Hippocampal formation (tissue), 2 donors: Measurements from ENCODE around the gene TIPARP.

Source experiments
- DNase-seq, 2 donors: peaks; one replicate each; lab custom pipeline; 2025; lab: John Stamatoyannopoulos, UW

Gene TIPARP, protein sequence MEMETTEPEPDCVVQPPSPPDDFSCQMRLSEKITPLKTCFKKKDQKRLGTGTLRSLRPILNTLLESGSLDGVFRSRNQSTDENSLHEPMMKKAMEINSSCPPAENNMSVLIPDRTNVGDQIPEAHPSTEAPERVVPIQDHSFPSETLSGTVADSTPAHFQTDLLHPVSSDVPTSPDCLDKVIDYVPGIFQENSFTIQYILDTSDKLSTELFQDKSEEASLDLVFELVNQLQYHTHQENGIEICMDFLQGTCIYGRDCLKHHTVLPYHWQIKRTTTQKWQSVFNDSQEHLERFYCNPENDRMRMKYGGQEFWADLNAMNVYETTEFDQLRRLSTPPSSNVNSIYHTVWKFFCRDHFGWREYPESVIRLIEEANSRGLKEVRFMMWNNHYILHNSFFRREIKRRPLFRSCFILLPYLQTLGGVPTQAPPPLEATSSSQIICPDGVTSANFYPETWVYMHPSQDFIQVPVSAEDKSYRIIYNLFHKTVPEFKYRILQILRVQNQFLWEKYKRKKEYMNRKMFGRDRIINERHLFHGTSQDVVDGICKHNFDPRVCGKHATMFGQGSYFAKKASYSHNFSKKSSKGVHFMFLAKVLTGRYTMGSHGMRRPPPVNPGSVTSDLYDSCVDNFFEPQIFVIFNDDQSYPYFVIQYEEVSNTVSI

DNA sequence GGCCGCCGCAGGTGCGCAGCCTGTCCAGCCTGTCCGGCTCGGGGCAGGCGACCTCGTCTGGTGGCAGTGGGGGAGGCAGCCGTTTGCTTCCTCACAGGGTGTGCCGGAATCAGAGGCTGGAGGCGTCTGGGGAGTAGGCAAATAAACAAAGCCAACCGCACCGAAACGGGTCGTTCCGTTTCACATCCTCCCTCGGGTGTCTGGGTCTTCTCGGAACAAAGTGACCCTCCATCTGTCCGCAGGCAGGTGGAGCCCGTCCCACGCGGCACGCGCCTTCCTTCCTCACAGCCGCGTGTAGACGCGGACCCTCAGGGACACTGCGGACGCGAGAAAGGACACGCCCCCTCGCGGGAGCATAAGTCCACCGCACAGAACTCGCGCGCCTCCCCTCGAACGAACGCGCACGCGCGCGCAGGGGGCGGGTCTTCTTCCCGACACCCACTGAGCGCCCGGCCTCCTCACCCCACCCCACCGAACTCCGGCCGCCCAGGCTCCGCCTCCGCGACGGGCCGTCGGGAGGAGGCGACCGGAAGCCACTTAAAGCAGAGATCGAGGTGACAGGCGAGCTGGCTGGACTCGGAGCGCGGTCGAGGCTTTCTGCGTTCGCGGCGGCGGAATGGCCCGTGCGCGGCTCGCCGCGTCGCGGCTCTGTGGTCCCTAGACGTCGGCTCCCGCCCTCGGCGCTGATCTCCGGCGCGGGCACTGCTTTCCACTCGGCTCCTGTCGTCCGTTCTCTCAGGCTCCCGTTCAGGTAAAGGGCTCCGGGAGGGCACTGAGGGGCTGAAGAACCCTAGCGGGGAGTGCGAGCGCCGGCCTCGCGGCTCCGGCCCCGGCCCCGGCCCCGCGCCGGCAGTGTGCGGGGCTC is at the start of gene TIPARP:
Gene TIPARP (plus strand): TSS at position 545 of the 865 bp plus-strand sequence. CDS start 3,108 bp downstream, outside the sequence.
- peak; percentile 99 for DNase-seq

DNA sequence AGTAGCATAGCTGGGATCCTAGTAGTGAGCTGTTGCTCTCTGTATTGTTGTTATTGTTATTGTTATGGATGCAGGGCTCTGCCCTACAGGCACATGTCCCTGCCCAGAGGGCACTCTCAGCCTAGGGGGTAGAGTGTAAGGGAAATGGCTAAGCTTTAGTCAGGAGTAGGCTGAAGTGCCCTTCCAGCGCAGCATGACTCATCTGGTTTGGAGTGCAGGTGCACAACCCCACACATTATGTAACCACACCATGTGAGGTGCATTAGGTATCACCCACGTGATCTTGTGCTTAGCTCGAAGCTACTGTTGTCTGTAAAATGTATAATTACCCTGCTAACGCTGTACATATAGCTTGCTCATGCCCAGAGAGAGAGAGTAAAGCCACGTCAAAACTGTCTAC is 48.3 kb upstream of the TIPARP start:
- DNase-seq: no peak

DNA sequence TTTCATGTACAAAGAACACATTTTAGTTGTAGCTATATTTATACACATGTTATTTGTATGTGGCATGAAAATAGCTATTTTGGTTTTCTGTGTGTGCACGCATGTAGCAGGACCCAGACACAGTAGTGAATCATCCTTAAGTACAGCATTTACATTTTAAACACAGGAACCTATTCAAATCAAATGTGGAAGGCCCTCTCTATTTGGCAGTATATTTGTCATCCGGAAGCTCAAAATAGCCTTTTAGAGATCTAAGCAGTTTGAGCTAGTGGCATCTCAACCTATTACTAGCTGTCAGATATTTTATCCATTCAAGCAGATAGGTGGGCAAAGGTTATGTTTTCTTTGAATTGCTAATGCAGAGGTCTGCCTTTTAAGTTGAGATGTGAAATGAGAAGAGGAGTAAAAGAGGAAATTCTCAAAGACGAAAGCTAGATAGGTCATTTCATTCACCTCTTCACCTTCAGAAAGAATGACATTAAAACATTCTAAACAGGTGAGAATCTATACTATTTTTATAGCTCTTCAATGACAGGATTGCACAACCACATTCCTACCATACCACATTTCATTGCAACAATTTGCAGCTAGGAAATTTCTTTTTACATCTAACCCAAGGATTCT is 46.3 kb upstream of the TIPARP start:
- no peak for DNase-seq

DNA sequence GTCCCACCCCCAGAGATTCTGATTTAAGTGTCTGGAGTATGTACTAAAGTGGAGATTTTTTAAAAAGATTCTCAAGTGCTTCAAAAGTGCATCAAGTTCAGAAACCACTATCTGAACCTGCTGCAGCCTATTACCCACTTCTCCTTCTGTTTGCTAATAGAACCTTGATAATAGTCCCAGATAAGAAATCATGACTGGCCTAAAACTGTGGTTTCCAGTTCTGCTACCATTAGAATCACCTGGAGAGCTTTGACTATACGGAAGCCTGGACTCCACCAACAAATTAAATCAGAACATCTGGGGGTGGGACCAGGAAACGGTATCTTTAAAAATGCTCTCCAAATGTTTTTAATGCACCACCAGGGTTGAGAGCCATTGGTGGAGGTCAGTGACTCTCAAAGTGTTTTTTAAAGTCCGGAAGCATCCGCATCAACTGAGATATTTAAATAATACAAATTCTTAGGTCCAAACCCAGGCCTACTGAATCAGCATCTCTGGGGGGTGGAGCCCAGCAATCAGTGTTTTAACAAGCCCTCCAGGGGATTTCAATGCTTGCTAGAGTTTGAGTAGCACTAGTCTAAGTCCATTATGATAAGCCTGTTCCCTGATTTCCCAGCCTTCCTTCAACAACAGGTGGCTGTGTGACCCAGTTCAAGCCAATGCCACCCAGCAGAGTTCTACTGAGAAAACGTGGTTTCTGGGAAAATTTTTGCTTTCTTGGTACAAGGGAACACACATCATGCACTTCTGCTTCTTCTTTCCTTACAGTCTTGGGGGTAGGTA is 45.4 kb upstream of the TIPARP start:
- no peak for DNase-seq

DNA sequence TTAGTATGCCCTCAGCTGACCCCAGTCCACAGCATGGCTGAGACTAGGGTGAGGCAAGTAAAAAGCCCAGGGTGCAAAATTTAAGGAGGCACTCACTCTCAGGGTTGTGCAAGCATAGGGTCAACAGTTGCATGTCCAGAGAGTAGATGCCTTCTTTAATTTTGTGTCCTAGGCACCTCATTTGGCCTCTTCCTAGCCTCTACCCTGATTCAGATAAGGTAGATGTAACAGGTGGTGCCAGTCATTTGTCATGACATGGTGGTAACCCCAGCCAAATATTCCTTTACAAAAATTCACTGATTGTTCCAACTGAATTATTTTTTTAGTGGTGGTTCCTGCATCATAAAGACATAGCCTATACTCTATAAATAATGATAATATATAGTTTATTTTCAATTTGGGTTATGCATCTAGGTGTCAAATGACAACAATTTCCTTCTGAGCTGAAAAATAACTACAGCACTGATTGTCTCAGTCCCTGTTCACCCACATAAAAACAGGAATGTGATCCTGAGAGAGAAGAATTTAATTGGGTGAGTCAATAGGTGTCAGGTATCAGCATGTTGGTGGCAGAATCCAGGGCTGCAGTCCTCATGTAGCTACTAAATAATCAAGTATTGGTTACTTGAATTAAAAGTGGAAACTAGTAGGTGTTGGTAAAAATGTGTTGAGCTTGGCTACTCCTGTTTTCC is 44.2 kb upstream of the TIPARP start:
- DNase-seq: no peak

DNA sequence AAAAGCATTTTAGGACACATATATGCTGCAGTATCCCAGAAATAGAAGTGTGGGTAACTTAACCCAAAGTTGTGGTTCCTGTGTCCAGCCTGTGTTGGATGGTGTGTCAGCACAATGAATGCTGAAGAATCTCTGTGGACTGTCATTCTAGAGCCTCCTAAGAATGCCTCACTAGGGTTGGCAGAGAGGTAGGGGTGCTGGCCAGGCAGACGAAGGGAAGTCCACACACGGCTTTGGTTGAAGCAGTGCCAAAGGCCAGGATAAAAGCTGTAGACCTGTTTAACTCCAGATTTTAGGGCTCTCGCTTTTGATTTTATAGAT is 43.7 kb upstream of the TIPARP start:
- DNase-seq: no peak

DNA sequence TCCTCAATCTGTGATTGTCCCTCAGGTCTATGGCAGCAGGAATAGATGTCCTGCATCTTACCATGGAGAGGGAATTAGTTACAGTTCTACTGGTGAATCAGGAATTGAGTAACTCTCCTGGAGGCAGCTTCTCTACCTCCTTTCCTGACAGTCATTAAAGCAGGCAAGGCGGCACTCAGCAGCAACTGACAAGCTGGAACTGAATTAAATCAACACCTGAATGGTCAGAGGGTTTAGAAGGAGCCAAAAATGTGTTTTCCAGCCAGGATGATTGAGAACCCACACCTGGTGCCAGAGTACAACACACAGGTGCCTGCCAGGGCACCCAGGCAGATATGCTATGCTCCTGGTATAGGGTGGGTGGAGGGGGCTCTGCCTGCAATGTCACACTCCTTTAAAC is 43.1 kb upstream of the TIPARP start:
- no peak for DNase-seq

DNA sequence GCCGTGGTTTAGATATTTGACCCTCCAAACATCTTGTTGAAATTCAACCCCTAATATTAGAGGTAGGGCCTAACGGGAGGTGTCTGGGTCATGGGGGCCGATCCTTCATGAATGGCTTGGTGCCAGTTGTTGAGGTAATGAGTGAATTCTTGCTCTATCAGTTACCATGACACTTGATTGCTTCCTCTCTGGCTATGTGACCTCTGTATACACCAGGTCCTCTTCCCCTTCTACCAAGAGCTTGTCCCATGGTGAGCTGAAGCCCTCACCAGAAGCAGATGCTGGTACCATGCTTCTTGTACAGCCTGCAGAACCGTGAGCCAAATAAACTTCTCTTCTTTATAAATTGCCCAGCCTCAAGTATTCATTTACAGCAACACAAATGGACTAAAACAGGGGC is 41.8 kb upstream of the TIPARP start:
- DNase-seq: no peak

DNA sequence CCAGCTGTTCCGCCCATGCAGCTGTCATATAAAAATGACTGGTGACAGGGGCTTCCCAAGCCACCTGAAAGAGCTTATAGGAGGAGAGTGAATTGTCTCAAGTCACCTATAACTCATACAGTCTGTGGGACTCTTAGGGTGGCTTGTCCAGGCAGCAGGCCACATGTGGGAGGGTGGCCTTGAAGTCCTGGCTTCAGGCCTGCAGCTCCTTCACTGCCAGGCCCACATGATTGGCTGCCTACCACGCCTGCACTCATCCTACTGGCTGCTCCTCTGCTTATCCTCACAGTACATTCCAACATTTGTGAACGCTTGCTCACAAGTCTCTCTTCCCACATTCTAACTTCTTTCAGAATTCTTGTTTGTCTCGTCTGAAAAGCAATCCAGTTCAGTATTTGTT is 41.1 kb upstream of the TIPARP start:
- no peak for DNase-seq

DNA sequence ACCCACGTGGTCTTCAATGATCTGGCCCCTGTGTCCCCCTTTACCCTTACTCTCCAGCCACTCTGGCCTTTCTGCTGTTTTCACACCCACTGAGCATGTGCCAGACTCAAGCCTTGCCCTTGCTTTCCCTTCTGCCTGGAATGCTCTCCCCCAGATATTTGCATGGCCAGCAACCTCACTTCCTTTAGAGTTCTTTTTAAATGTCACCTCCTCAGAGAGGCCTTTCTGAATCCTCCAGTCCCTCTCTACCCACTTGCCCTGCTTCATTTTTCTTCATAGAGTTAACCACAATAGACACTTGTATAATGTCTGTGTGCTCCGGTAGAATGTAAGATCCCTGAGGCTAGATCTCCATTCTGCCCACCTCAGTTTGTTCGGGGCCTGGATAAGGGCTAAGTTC is 39.4 kb upstream of the TIPARP start:
- DNase-seq: no peak

DNA sequence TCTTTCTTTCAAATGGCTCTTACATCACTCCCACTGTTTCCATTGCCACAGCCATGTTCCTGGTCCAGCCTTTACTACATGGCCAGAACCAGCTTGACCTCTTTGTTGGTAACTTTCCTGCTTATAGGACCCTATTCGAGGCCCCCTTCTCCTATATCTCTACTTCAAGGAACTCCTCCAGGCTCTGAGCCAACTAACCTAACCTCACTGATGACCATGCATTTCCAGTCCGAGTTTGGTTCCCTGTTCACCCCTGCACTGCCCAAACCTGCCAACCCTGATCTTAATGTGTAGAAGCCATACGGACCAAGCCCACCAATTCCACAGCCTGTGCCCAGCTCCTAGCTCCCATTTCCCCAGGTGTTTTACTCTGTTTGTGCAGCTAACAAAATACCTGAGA is 38.4 kb upstream of the TIPARP start:
- no peak for DNase-seq

DNA sequence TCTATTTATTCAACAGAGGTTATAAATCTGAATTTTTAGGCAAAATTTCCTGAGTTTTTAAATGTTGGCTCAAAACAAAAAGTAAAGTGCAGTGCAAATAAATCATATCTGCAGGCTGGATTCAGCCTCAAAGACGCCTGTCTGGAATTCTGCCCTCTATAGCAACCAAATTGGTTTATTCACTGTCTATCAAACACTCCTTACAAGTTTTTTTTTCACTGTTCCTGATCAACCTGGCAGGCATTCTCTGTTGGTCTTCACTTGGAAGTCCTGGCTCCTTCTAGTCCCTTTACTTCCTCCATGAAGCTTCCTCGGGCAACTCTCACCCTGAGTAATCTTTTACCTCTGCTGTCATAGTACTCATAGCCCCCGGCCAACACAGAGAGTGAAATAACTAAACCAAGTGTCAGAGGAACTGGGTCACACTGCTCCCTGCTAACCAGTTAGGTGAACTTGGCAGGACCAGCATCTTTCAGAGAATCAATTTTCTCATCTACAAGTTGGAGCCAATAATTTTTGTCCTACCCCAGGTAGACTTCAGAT is 36.8 kb upstream of the TIPARP start:
- DNase-seq: no peak

DNA sequence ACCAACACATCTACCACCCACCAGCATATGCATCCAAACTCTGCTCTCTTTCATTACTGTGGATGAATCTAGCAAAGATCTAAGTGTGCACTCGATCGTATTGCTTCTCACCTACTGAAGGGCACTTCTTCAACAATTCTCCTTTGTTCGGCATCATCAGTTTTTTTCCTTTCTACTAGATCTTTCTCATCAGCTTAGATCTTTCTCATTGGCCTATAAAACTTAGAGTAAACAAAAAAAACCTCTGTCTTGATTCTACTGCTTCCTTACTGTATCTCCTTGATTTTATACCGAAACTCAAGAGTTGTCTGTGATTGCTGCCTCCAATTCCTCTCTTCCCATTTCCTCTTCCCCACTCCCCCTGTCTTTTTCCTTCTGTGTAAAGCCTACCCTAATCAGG is 36.1 kb upstream of the TIPARP start:
- no peak for DNase-seq

DNA sequence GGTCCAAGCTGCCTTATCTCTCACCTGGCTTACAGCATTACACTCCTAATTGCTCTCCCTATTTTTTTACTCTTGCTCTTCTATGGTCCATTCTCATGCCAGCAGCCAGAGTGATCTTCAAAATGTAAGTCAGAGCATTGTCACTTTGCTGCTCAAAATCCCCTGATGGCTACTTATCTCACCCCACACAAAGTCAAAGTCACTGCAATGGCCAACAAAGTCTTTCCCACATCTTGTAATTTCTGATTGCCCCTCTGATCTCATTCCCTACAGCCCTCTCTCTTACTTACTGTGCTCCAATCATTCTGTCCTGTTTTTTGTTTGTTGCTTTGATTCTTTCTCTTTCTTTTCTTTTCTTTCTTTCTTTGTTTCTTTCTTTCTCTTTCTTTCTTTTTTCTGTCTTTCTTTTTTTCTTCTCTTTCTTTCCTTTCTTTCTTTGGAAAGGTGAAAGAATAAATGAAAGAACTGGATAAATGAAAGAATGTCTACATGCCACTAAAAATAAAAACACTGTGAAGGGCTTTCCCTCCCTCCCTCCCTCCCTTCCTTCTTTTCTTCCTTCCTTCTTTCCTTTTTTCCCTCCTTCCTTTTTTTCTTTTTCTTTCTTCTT is 34.9 kb upstream of the TIPARP start:
- no peak for DNase-seq

DNA sequence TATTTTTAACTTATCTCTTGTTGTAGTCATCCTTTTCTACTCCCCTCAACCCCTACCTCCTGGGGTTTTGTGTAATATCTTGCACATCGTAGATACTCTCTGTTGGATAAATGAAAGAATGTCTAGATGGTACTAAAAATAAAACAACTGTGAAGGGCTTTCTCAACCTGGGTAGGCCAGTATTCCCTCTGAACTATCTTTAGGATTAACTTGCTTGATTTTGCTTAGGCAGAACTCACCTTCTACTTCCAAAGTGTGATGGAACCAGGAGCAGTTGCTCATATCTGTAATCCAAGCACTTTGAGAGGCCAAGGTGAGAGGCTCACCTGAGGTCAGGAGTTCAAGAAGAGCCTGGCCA is 32.8 kb upstream of the TIPARP start:
- no peak for DNase-seq

DNA sequence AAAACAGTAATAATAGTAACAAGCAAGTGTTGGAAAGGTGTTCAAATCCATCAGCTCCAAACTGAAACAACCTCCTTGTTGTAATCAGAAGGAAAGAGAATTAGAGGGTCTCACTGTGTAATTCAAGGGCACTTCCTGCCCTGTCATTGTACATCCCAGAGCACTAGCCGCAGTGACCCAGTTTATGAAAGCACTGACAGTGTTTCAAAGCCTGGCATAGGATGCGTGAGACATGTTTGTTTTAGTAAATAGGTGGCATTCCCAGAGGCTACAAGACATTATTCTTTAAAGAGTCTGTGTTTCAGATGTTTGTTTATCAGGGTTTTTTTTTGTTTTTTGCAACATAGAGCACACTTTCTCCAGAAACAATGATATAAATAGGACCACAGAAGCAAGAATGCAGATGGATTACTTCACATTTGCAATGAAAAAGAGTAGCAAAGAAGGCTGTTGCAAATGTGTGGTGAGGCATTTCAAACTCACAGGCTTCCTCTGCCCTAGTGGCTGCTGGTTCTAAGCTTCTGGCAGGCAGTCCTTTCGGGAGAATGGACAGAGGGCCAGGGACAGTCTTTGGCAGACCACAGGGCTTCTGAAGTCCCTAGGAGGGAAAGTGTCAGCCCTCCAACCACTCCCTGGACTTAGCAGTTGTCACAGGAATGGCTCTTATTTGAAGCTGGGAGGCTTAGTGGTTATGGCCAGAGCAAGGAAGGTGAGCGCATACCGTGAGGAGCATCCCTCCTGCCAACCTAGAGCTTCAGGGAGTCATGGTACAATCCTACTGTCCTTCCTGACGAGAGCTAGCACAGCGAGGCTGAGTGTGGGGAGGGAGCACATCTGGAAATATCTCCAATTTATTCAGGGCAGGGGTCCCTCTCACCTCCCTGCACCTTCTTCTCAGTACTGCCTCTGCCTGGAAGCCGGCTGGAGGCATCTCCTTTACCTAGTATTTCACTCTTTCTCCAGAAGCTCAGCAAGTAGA is 31.4 kb upstream of the TIPARP start:
- DNase-seq: peak in 1 of 2 donors; percentile 38

DNA sequence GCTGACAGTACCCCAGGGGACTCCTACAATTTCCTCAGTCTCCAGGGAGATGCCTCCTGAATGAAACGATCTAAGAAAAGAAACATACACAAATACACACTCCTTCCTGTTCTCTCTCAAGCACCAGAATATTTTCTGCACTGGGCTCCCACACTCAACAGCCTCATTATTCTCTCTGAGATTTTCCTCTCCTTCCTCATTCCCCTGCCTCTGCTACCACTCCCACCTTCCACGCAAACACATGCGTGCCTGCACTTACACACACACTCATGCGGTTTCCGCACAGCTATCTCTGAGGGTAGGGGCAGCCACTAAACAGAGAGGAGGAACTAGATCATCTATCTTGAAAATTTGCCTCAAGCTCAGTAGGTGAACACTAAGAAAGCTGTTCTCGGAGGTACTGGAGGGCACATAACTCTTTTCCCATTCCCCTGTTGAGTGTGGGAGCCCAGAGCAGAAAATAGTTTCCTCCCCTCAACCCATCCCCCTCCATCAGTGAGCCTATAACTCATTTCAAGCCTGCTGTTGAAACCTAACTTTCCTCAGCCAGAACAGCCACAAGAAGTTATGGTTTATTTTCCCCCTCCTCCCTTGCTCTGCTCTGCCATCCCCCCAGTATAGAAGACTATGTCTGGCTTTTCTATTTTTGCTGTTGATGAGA is 30.5 kb upstream of the TIPARP start:
- DNase-seq: peak in 1 of 2 donors; percentile 20

DNA sequence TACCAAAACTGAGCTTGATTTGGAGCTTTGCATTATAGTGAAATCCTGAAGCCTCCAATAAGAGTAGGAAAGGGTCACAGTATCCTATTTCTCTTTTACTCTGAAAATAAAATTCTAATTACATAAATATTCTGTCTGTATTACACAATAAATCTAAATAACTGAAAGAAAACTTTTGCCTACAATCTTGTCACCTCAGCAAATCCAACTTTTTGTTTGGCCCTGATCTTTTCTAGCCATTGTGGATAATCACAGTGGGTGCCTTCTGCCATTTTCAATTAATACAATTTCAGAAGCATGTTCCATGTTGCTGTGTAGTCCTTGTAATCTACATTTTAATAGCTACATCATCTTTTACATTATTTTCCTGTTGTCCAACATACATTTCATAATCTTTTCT is 29.4 kb upstream of the TIPARP start:
- DNase-seq: no peak
